Parathyroid adenoma (tissue), 2 donors: Measurements from ENCODE around the gene SLC7A6OS.

Experiments used
- H2AFZ ChIP-seq: fragments of 300-600 bp; sonication (generic); one replicate; pipeline ENCODE4 v1.7.0; 2017; ENCODE audit warnings: antibody characterized with exemption, mild to moderate bottlenecking
- H3K27ac ChIP-seq: fragments of 300-600 bp; sonication (generic); one replicate; pipeline ENCODE4 v1.7.0; 2017
- H3K27me3 ChIP-seq: fragments of 300-600 bp; sonication (generic); one replicate; pipeline ENCODE4 v1.7.0; 2017; ENCODE audit warnings: low read length; ENCODE audit not compliant: control insufficient read depth, insufficient read depth
- H3K36me3 ChIP-seq: fragments of 300-600 bp; sonication (generic); one replicate; pipeline ENCODE4 v1.7.0; 2017; ENCODE audit warnings: low read length; ENCODE audit not compliant: control insufficient read depth, insufficient read depth
- H3K4me1 ChIP-seq: fragments of 300-600 bp; sonication (generic); one replicate; pipeline ENCODE4 v1.7.0; 2017; ENCODE audit warnings: control low read depth
- H3K4me2 ChIP-seq: fragments of 300-600 bp; sonication (generic); one replicate; pipeline ENCODE4 v1.7.0; 2017; ENCODE audit warnings: low read length
- H3K4me3 ChIP-seq: fragments of 300-600 bp; sonication (generic); one replicate; pipeline ENCODE4 v1.7.0; 2017; ENCODE audit warnings: low read depth, low read length
- H3K79me2 ChIP-seq: fragments of 300-600 bp; sonication (generic); one replicate; pipeline ENCODE4 v1.7.0; 2017; ENCODE audit warnings: control low read depth
- H3K9ac ChIP-seq: fragments of 300-600 bp; sonication (generic); one replicate; pipeline ENCODE4 v1.7.0; 2017; ENCODE audit warnings: mild to moderate bottlenecking
- H3K9me3 ChIP-seq: fragments of 300-600 bp; sonication (generic); one replicate; pipeline ENCODE4 v1.7.0; 2017; ENCODE audit warnings: low read length; ENCODE audit not compliant: control insufficient read depth
- TF ChIP-seq, protein P1 (sequence below): fragments of 300-600 bp; sonication (generic); IDR thresholded peaks from one replicate; pipeline ENCODE4 v1.7.0; 2017; ENCODE audit warnings: antibody characterized with exemption, mild to moderate bottlenecking
- donor health status: primary hyperparathyroidism.

SLC7A6OS gene

GRCh38 chr16:68284847-68285246 is 25.9 kb downstream of the SLC7A6OS start:
- no peak overlapping the region for H3K27ac ChIP-seq

DNA sequence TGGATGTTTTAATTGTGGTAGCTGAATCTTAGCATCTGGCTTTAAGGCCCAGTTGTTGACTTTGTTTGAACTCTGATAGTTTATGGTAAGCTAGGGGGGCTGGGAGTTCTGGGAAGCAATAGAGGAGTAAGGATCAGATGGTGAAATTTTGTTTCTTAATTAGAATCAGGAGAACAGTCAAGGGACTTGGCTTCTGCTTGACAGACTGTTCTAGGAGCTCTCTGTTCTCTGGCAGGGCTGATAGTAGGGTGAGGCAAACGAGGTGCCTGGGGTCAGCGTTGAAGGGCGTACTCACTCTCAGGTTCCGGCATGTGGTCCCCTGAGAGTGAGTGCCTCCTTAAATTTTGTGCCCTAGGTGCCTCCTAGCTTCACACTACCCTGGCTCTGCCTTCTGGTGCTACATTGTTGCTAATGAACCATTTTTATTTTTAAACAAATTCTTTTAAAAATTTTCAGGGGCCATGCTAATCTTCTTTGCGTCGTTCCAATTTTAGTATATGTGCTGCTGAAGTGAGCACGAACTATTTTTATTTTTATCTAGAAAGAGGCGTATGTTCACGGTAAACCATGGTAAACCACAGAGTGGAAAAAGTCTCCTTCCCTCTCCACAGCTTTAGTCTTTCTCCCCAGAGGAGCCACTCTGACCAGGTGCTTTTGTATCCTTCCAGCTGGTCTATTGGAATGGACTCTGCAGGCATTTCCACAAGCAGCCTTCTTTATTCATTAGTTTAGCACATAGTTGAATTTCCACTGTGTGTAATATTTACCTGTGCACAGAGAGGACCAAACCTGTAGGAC is 26.7 kb downstream of the SLC7A6OS start:
- Histone ChIP-seq H3K9ac (no peak overlapping the region), H3K27ac (no peak overlapping the region), H3K27me3 (no peaks in the 10 kb centered on the region), H3K9me3 (no peaks in the 10 kb centered on the region), H2AFZ (no peak overlapping the region), H3K79me2 (peaks cover 3% of the 10 kb centered on the region), H3K4me1 (no peaks in the 10 kb centered on the region), H3K4me3 (no peak overlapping the region), H3K36me3 (no peaks in the 10 kb centered on the region), H3K4me2 (no peak overlapping the region)
- TF ChIP-seq, protein P1, sequence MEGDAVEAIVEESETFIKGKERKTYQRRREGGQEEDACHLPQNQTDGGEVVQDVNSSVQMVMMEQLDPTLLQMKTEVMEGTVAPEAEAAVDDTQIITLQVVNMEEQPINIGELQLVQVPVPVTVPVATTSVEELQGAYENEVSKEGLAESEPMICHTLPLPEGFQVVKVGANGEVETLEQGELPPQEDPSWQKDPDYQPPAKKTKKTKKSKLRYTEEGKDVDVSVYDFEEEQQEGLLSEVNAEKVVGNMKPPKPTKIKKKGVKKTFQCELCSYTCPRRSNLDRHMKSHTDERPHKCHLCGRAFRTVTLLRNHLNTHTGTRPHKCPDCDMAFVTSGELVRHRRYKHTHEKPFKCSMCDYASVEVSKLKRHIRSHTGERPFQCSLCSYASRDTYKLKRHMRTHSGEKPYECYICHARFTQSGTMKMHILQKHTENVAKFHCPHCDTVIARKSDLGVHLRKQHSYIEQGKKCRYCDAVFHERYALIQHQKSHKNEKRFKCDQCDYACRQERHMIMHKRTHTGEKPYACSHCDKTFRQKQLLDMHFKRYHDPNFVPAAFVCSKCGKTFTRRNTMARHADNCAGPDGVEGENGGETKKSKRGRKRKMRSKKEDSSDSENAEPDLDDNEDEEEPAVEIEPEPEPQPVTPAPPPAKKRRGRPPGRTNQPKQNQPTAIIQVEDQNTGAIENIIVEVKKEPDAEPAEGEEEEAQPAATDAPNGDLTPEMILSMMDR: no peak

More at GRCh38 chr16:68284847-68285246, 25.9 kb downstream of the SLC7A6OS start:
- no peaks in the 10 kb centered on the region for H3K27me3 ChIP-seq
- no peaks in the 10 kb centered on the region for H3K9me3 ChIP-seq
- H3K9ac ChIP-seq: no peak overlapping the region
- no peaks in the 10 kb centered on the region for H3K4me1 ChIP-seq
- H3K36me3 ChIP-seq: no peaks in the 10 kb centered on the region
- H3K4me3 ChIP-seq: no peak overlapping the region
- H2AFZ ChIP-seq: no peak overlapping the region
- H3K4me2 ChIP-seq: no peak overlapping the region
- H3K79me2 ChIP-seq: peaks cover 3% of the 10 kb centered on the region
- TF ChIP-seq, protein P1: no peak

DNA sequence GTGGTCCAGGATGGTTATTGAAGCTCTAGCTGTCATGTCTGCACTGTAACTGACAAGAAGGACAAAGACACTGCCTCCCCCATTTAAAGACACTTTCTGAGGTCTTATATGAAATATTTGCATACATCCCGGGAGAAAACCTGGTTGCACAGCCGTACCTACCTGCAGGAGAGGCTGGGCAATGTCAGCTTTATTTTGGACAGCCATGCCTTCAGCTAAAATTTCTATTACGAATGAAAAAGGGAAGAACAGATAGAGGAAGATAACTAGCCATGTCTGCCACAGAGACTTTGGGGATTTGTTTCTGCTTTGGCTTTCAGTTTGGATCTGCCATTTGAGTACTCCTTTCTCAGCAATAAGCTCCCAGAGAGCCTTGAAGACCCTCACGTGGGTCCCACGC is 27.4 kb downstream of the SLC7A6OS start:
- Histone ChIP-seq H3K4me1 (no peaks in the 10 kb centered on the region), H3K4me2 (no peak overlapping the region), H3K27ac (no peak overlapping the region), H3K4me3 (no peak overlapping the region), H3K9ac (no peak overlapping the region), H3K79me2 (peaks cover 3% of the 10 kb centered on the region), H3K36me3 (no peaks in the 10 kb centered on the region), H3K9me3 (no peaks in the 10 kb centered on the region), H2AFZ (no peak overlapping the region), H3K27me3 (no peaks in the 10 kb centered on the region)
- TF ChIP-seq, protein P1: no peak

DNA sequence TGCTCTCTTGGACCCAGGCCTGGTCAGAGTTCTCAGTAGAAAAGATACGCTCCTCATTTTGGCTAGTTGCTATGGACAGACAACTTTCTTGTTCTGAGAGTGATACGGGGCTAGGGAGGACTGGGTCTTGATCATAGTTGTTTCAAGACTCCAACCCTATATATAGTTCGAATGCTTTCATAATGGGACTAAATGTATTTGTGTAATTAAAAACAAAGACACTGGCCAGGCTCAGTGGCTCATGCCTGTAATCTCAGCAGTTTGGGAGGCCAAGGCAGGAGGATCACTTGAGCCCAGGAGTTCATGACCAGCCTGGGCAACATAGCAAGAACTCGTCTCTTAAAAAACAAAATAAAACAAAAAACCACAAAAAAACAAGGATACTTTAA is 28.7 kb downstream of the SLC7A6OS start:
- no peak overlapping the region for H3K27ac ChIP-seq
- no peaks in the 10 kb centered on the region for H3K36me3 ChIP-seq
- no peak overlapping the region for H2AFZ ChIP-seq
- H3K4me1 ChIP-seq: no peaks in the 10 kb centered on the region
- no peaks in the 10 kb centered on the region for H3K27me3 ChIP-seq
- H3K9me3 ChIP-seq: no peaks in the 10 kb centered on the region
- TF ChIP-seq, protein P1: no peak
- H3K79me2 ChIP-seq: no peaks in the 10 kb centered on the region
- H3K4me2 ChIP-seq: no peak overlapping the region
- H3K9ac ChIP-seq: no peak overlapping the region
- no peak overlapping the region for H3K4me3 ChIP-seq
